Stomach (tissue), 9 donors: ENCODE data around the gene ENKD1. TPM values are rescaled to one million over a fixed set of nuclear protein-coding genes. Genes with fewer than 3 reads are reported as not detected.

ENCODE experiments used
- DNase-seq, 2 donors: peaks; one replicate each; pipeline versions ENCODE4 v3.0.0 to v3.0.0-alpha.2; 2013 to 2019
- H3K27ac ChIP-seq, 5 donors: fragments of 200-600 bp in 4 of 5; sonication (generic) in 4 of 5; one replicate each; pipeline ENCODE4 v1.5.1; 2013 to 2019; ENCODE audit warnings: mild to moderate bottlenecking in 1 of 5, moderate library complexity in 1 of 5
- H3K27me3 ChIP-seq, 3 donors: fragments of 200-600 bp; sonication (generic); one replicate each; pipeline ENCODE4 v1.5.1; 2017 to 2019; ENCODE audit warnings: mixed run types in 1 of 3
- H3K36me3 ChIP-seq, 4 donors: fragments of 200-600 bp; sonication (generic); 1 replicate in 3 of 4; 2 replicates in 1 of 4; pipeline ENCODE4 v1.5.1; 2016 to 2019
- H3K4me1 ChIP-seq, 4 donors: fragments of 200-600 bp; sonication (generic); one replicate each; pipeline ENCODE4 v1.5.1; 2016 to 2019
- H3K4me3 ChIP-seq, 4 donors: fragments of 200-600 bp; sonication (generic) in 3 of 4; one replicate each; pipeline ENCODE4 v1.5.1; 2016 to 2019; ENCODE audit warnings: mild to moderate bottlenecking in 1 of 4
- H3K9me3 ChIP-seq, 4 donors: fragments of 200-600 bp; sonication (generic); one replicate each; pipeline ENCODE4 v1.5.1; 2016 to 2019
- CTCF ChIP-seq, 7 experiments: fragments of 450-650 bp in 4 of 7; fragments of 200-600 bp in 3 of 7; sonication (generic) in 3 of 7; IDR thresholded peaks; one replicate each; pipeline ENCODE4 v1.5.1; 2016 to 2019; ENCODE audit warnings: antibody characterized with exemption in 7 of 7, control low read depth in 2 of 7, mild to moderate bottlenecking in 1 of 7
- EP300 ChIP-seq: sonication (generic); formaldehyde crosslinking; IDR thresholded peaks from one replicate; pipeline ENCODE4 v1.6.1; 2017; ENCODE audit warnings: antibody characterized with exemption
- POLR2A ChIP-seq, 4 donors: fragments of 450-650 bp; IDR thresholded peaks; one replicate each; pipeline ENCODE4 v1.6.1; 2016; ENCODE audit warnings: antibody characterized with exemption in 4 of 4, control low read depth in 2 of 4, mild to moderate bottlenecking in 1 of 4, moderate library complexity in 1 of 4
- POLR2AphosphoS5 ChIP-seq, 3 donors: sonication (generic); formaldehyde crosslinking; IDR thresholded peaks; one replicate each; pipeline ENCODE4 v1.6.1; 2016; ENCODE audit warnings: antibody characterized with exemption in 3 of 3
- WGBS, 5 donors: extraction: QIAGEN DNeasy Blood & Tissue Kit in 3 of 5; methylation state at CpG; one replicate each; pipeline versions ENCODE4 v1.1.5 to v1.1.7; 2013 to 2018; 5-methylcytosine and 5-hydroxymethylcytosine counted together
- intact Hi-C: fragments of 100-400 bp; cut with DNase I; formaldehyde crosslinking; loops from one replicate; pipeline ENCODE4 v1.15.1; 2023; ENCODE audit warnings: low total_unique reads
- polyA plus RNA-seq, 3 donors: library from polyadenylated mRNA; stranded (reverse); fragments of 200-250 nt; gene quantifications; one replicate each; pipeline ENCODE4 v1.2.3, GENCODE V29; 2013
- total RNA-seq, 5 donors: library from RNA; depleted of rRNA; stranded (reverse); fragments of >200 nt; gene quantifications; one replicate each; pipeline versions ENCODE4 v1.1.0 to v1.2.3, GENCODE V29; 2014 to 2016
- donor health status: healthy with polysubstance abuse.
- donor health status: Bipolar disorder and iron deficiency.
- donor health status: healthy.

The ENKD1 gene
- total and polyA plus RNA-seq, 8 donors, result 5.8 to 113 (median 20.1) TPM

GRCh38 chr16:67654403-67654911, 12.1 kb downstream of the ENKD1 start:
- no peak overlapping the region for H3K27ac ChIP-seq
- peaks cover 16 to 60% (median 45%) of the 10 kb centered on the region in 3 donors for H3K27me3 ChIP-seq
- no peak overlapping the region for H3K4me3 ChIP-seq
- no peak for TF ChIP-seq EP300
- TF ChIP-seq CTCF (IDR thresholded peaks at IDR 0.05), result no peak
- TF ChIP-seq POLR2AphosphoS5 (IDR thresholded peaks at IDR 0.05), result no peak
- TF ChIP-seq POLR2A (IDR thresholded peaks at IDR 0.05), result no peak
- H3K4me1 ChIP-seq, result peaks cover 22 to 37% (median 33%) of the 10 kb centered on the region in 4 donors
- intact Hi-C loops, result no loop called here
- DNase-seq, result no peak
- H3K9me3 ChIP-seq, result no peaks in the 10 kb centered on the region
- 46 to 58% (median 50%) methylated on average over 13 to 30 of the region's 30 CpGs for WGBS, 5 donors
- H3K36me3 ChIP-seq, result peaks cover 0 to 23% (median 21%) of the 10 kb centered on the region in 4 donors

DNA sequence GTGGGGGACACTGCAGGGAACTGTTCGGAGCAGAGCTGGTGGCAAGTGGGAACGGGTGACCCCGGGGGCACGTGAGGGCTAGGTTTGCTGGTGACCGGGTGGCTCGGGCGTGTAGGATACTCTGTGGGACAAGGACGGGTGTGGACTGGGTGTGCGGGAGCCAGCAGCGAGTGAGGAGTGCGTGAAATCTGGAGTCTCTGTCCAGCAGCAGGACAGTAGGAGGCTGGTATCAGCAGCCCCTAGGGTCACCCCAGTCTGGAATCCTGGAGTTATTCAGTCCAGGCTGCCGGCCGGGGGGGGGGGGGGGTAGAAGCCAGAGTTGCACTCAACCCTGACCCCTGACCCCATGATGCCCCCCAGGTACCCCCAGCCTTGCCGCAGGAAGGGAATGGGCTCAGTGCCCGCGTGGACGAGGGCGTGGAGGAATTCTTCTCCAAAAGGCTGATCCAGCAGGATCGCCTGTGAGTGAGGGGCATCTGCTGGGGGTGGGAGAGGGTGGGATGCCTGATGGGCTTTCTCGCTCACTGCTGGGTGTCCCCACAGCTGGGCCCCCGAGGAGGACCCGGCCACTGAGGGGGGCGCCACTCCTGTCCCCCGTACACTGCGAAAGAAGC, 12.7 kb downstream of the ENKD1 start:
- Histone ChIP-seq H3K27ac (no peak overlapping the region), H3K4me1 (peaks cover 16 to 36% (median 31%) of the 10 kb centered on the region in 4 donors), H3K36me3 (peaks cover 0 to 23% (median 21%) of the 10 kb centered on the region in 4 donors), H3K4me3 (peak overlapping the region; percentile 34 to 46 (median 37)), H3K27me3 (peaks cover 19 to 66% (median 51%) of the 10 kb centered on the region in 3 donors), H3K9me3 (no peaks in the 10 kb centered on the region)
- DNase-seq, result no peak
- no peak for TF ChIP-seq POLR2AphosphoS5 (IDR thresholded peaks at IDR 0.05)
- TF ChIP-seq CTCF (IDR thresholded peaks at IDR 0.05), result no peak
- 32 to 47% (median 39%) methylated on average over 12 to 25 of the region's 25 CpGs for WGBS, 5 donors
- intact Hi-C loops, result no loop called here

- Histone ChIP-seq H3K36me3 (peaks cover 0 to 22% (median 19%) of the 10 kb centered on the region in 4 donors), H3K27ac (no peak overlapping the region), H3K4me1 (peaks cover 16 to 36% (median 29%) of the 10 kb centered on the region in 4 donors), H3K27me3 (peaks cover 25 to 72% (median 57%) of the 10 kb centered on the region in 3 donors), H3K9me3 (no peaks in the 10 kb centered on the region), H3K4me3 (peak overlapping the region; percentile 34 to 46 (median 37))
- DNase-seq, result peak in 1 of 2 donors; percentile 63
- intact Hi-C loops, result no loop called here
- WGBS, 5 donors, result 13 to 56% (median 15%) methylated on average over 17 to 68 of the region's 68 CpGs
- no peak for TF ChIP-seq EP300
- no peak for TF ChIP-seq POLR2AphosphoS5 (IDR thresholded peaks at IDR 0.05)
- peak in 1 of 7 experiments; percentile 32 for TF ChIP-seq CTCF (IDR thresholded peaks at IDR 0.05)
Observed at GRCh38 chr16:67653128-67653788, 13.3 kb downstream of the ENKD1 start.

- H3K36me3 ChIP-seq, result peaks cover 0 to 16% (median 12%) of the 10 kb centered on the region in 4 donors
- H3K27ac ChIP-seq, result no peak overlapping the region
- DNase-seq, result peak in 1 of 2 donors; percentile 71
- intact Hi-C loops, result no loop called here
- peak overlapping the region; percentile 34 to 46 (median 37) for H3K4me3 ChIP-seq
- H3K9me3 ChIP-seq, result no peaks in the 10 kb centered on the region
- peaks cover 28 to 78% (median 63%) of the 10 kb centered on the region in 3 donors for H3K27me3 ChIP-seq
- TF ChIP-seq POLR2A (IDR thresholded peaks at IDR 0.05), result no peak
- no peak for TF ChIP-seq EP300
- TF ChIP-seq POLR2AphosphoS5 (IDR thresholded peaks at IDR 0.05), result no peak
- no peak for TF ChIP-seq CTCF (IDR thresholded peaks at IDR 0.05)
- WGBS, 5 donors, result 0 to 34% (median 8%) methylated on average over 7 to 59 of the region's 59 CpGs
- peaks cover 18 to 38% (median 30%) of the 10 kb centered on the region in 4 donors for H3K4me1 ChIP-seq
Observed at GRCh38 chr16:67652578-67653127, 13.9 kb downstream of the ENKD1 start.
